WERI-Rb-1 (cell line): ENCODE data around the gene SLC13A1.

ENCODE experiments used
- DNase-seq: peaks from one replicate; pipeline ENCODE4 v3.0.0-alpha.2; 2020
- H3K27ac ChIP-seq: fragments of 250-450 bp; sonication (Bioruptor Pico); 2 replicates; pipeline ENCODE4 v1.5.1; 2020; ENCODE audit warnings: mild to moderate bottlenecking, moderate library complexity
- H3K27me3 ChIP-seq: fragments of 250-450 bp; sonication (Bioruptor Pico); 2 replicates; pipeline ENCODE4 v1.5.1; 2021; ENCODE audit warnings: mild to moderate bottlenecking, low read depth, moderate library complexity; ENCODE audit not compliant: insufficient read depth, severe bottlenecking
- H3K36me3 ChIP-seq: fragments of 250-450 bp; sonication (Bioruptor Pico); 2 replicates; pipeline ENCODE4 v1.5.1; 2020; ENCODE audit warnings: mild to moderate bottlenecking, moderate library complexity
- H3K4me3 ChIP-seq: 2 replicates; pipeline ENCODE4 v1.5.1; 2011; ENCODE audit warnings: low read depth, mild to moderate bottlenecking, control low read depth, low read length
- H3K9me3 ChIP-seq: fragments of 250-450 bp; sonication (Bioruptor Pico); 2 replicates; pipeline ENCODE4 v1.5.1; 2021; ENCODE audit warnings: mild to moderate bottlenecking, moderate library complexity; ENCODE audit not compliant: severe bottlenecking
- TF ChIP-seq, protein P1 (sequence below): IDR thresholded peaks from 2 replicates; pipeline ENCODE4 v1.5.1; 2011; ENCODE audit warnings: low read depth, mild to moderate bottlenecking, control low read depth, inconsistent platforms, low read length

SLC13A1 gene

GRCh38 chr7:123204206-123204835 lies 4.6 kb upstream of the SLC13A1 start:
- no peak for DNase-seq
- Histone ChIP-seq H3K9me3 (no peaks in the 10 kb centered on the region), H3K4me3 (no peak overlapping the region), H3K27me3 (no peaks in the 10 kb centered on the region), H3K36me3 (no peaks in the 10 kb centered on the region), H3K27ac (no peak overlapping the region)
- TF ChIP-seq, protein P1, sequence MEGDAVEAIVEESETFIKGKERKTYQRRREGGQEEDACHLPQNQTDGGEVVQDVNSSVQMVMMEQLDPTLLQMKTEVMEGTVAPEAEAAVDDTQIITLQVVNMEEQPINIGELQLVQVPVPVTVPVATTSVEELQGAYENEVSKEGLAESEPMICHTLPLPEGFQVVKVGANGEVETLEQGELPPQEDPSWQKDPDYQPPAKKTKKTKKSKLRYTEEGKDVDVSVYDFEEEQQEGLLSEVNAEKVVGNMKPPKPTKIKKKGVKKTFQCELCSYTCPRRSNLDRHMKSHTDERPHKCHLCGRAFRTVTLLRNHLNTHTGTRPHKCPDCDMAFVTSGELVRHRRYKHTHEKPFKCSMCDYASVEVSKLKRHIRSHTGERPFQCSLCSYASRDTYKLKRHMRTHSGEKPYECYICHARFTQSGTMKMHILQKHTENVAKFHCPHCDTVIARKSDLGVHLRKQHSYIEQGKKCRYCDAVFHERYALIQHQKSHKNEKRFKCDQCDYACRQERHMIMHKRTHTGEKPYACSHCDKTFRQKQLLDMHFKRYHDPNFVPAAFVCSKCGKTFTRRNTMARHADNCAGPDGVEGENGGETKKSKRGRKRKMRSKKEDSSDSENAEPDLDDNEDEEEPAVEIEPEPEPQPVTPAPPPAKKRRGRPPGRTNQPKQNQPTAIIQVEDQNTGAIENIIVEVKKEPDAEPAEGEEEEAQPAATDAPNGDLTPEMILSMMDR: no peak

GRCh38 chr7:123201901-123202300 lies 2.1 kb upstream of the SLC13A1 start:
- no peak for DNase-seq
- H3K27me3 ChIP-seq: no peaks in the 10 kb centered on the region
- TF ChIP-seq, protein P1: no peak
- no peaks in the 10 kb centered on the region for H3K9me3 ChIP-seq
- H3K4me3 ChIP-seq: no peak overlapping the region
- no peak overlapping the region for H3K27ac ChIP-seq
- no peaks in the 10 kb centered on the region for H3K36me3 ChIP-seq

GRCh38 chr7:123198668-123199652 lies 809 bp downstream of the SLC13A1 start:
- Histone ChIP-seq H3K4me3 (no peak overlapping the region), H3K27ac (no peak overlapping the region), H3K9me3 (no peaks in the 10 kb centered on the region), H3K27me3 (no peaks in the 10 kb centered on the region), H3K36me3 (no peaks in the 10 kb centered on the region)
- no peak for DNase-seq
- TF ChIP-seq, protein P1: no peak

DNA sequence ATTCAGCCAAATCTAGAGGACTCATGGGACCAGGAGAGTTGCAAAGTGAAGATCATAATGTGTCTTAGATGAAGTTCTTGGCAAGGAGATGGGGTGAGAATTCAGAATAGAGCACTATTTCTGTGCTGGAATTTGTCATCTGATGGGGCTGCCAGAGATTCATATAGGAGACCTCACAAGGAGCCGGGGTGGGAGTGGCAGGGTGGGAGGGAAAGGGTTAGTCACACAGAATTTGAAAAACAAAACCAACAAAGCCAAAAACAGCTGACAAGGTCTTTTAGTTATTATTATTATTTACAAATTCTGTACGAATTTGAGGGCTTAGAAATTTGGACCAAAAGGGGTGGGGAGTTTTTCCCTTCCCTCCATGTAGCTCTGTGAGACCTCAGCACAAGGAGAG lies 1.7 kb downstream of the SLC13A1 start:
- Histone ChIP-seq H3K27me3 (no peaks in the 10 kb centered on the region), H3K27ac (no peak overlapping the region)

DNA sequence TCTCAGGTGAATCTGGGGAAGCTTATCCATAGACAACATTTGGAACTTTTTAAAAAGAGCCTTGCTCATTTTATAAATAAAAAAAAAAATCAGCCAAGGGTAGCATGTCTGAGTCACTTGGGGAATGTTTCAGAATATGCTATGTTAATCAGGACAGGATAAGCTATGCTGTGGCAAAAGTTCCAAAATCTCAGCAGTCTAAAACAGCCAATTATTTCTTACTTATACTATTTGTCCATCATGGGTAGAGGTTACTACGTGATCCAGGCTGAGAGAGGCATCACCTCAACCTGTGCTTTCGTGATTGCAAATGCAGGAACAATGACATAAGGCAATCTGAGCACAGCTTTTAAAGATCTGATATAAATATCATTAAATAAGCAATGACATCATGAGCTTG lies 6.5 kb downstream of the SLC13A1 start:
- TF ChIP-seq, protein P1: no peak
- Histone ChIP-seq H3K36me3 (no peaks in the 10 kb centered on the region), H3K27ac (no peak overlapping the region), H3K27me3 (no peaks in the 10 kb centered on the region), H3K9me3 (no peaks in the 10 kb centered on the region), H3K4me3 (no peak overlapping the region)
- DNase-seq: no peak

More for the DNA sequence above, 1.7 kb downstream of the SLC13A1 start:
- no peaks in the 10 kb centered on the region for H3K36me3 ChIP-seq
- TF ChIP-seq, protein P1: no peak
- no peak for DNase-seq
- no peak overlapping the region for H3K4me3 ChIP-seq
- H3K9me3 ChIP-seq: no peaks in the 10 kb centered on the region
